ENCODE data around the gene C12orf54. TPM values are rescaled to one million over a fixed set of nuclear protein-coding genes. Genes with fewer than 3 reads are reported as not detected.
A peak's percentile ranks its signal among the peaks of the same experiment; 100 is the strongest.

Gene C12orf54
- total and polyA plus RNA-seq, 10 of the 15 experiments (the other 5 are each of a cell fraction or from before 2014, with no cell fraction given), result 0.79 to 7.8 (median 4.2) TPM

DNA sequence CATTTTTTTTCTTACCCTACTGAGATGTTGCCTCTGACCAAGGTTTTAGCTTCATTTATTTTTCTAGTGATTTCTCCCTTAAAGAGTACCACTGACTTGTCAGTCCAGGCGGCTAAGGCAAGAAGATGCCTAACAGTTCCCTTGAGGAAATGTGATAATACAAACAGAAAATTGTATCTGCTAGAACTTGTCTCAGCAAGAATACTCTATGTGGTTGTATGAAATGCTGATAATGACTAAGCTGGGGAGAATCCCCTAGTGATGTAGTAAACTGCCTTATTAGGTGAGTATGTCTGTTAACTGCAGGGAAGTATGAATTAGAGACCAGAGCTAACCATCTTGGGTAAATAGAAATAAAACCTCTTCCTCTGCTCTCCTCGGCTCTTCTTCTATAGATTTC is 6.7 kb downstream of the C12orf54 start (continued):
- TF ChIP-seq ZNF274 (IDR thresholded peaks at IDR 0.05; ENCODE audit: insufficient read depth, insufficient read length) (no peak), ESRRA (IDR thresholded peaks at IDR 0.05; ENCODE audit: low read length) (no peak), GABPA (IDR thresholded peaks at IDR 0.05; ENCODE audit: low read depth) (no peak), CBX3 (IDR thresholded peaks at IDR 0.05; ENCODE audit: borderline replicate concordance, low read depth) (no peak), TCF12 (IDR thresholded peaks at IDR 0.05; ENCODE audit: low read depth, low read length) (no peak), SUPT20H (IDR thresholded peaks at IDR 0.05; ENCODE audit: borderline replicate concordance, control insufficient read depth, low read depth, low read length) (no peak), BRCA1 (IDR thresholded peaks at IDR 0.05; ENCODE audit: low read depth, low read length) (no peak), TAF1 (IDR thresholded peaks at IDR 0.05; ENCODE audit: borderline replicate concordance, low read depth, low read length) (no peak), MTA3 (IDR thresholded peaks at IDR 0.05; ENCODE audit: borderline replicate concordance, low read length) (no peak), NFIC (IDR thresholded peaks at IDR 0.05; ENCODE audit: low read depth, low read length) (peak; percentile 79; the same call in 1 of the 2 replicates), SRF (IDR thresholded peaks at IDR 0.05; ENCODE audit: low read depth in 2 of 2, low read length in 2 of 2) (peak in 1 of 2 experiments; percentile 95; a peak in 2 of 4 replicates), FOS (IDR thresholded peaks at IDR 0.05; ENCODE audit: borderline replicate concordance, extremely low read depth, insufficient read length) (no peak), CHD4 (IDR thresholded peaks at IDR 0.05) (no peak), CHD2 (IDR thresholded peaks at IDR 0.05; ENCODE audit: borderline replicate concordance, low read depth, low read length) (peak; percentile 32; the same call in 1 of the 2 replicates), BMI1 (IDR thresholded peaks at IDR 0.05; ENCODE audit: borderline replicate concordance) (peak; percentile 33; the same call in 1 of the 2 replicates), ZNF24 (IDR thresholded peaks at IDR 0.05) (no peak; the same call in 1 of the 2 replicates), ATF7 (IDR thresholded peaks at IDR 0.05; ENCODE audit: low read depth) (peak; percentile 78)
- TF ChIP-seq, protein P1, sequence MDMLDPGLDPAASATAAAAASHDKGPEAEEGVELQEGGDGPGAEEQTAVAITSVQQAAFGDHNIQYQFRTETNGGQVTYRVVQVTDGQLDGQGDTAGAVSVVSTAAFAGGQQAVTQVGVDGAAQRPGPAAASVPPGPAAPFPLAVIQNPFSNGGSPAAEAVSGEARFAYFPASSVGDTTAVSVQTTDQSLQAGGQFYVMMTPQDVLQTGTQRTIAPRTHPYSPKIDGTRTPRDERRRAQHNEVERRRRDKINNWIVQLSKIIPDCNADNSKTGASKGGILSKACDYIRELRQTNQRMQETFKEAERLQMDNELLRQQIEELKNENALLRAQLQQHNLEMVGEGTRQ (IDR thresholded peaks at IDR 0.05; ENCODE audit: borderline replicate concordance, low read depth, low read length), result no peak
- TF ChIP-seq, protein P2, sequence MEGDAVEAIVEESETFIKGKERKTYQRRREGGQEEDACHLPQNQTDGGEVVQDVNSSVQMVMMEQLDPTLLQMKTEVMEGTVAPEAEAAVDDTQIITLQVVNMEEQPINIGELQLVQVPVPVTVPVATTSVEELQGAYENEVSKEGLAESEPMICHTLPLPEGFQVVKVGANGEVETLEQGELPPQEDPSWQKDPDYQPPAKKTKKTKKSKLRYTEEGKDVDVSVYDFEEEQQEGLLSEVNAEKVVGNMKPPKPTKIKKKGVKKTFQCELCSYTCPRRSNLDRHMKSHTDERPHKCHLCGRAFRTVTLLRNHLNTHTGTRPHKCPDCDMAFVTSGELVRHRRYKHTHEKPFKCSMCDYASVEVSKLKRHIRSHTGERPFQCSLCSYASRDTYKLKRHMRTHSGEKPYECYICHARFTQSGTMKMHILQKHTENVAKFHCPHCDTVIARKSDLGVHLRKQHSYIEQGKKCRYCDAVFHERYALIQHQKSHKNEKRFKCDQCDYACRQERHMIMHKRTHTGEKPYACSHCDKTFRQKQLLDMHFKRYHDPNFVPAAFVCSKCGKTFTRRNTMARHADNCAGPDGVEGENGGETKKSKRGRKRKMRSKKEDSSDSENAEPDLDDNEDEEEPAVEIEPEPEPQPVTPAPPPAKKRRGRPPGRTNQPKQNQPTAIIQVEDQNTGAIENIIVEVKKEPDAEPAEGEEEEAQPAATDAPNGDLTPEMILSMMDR (IDR thresholded peaks at IDR 0.05 in 2 of 3, conservative IDR thresholded peaks at IDR 0.05 in 1 of 3; ENCODE audit: control insufficient read depth in 2 of 3, extremely low read depth in 1 of 3, insufficient read depth in 1 of 3, low read depth in 3 of 3, low read length in 3 of 3), result no peak
- TF ChIP-seq, protein P3, sequence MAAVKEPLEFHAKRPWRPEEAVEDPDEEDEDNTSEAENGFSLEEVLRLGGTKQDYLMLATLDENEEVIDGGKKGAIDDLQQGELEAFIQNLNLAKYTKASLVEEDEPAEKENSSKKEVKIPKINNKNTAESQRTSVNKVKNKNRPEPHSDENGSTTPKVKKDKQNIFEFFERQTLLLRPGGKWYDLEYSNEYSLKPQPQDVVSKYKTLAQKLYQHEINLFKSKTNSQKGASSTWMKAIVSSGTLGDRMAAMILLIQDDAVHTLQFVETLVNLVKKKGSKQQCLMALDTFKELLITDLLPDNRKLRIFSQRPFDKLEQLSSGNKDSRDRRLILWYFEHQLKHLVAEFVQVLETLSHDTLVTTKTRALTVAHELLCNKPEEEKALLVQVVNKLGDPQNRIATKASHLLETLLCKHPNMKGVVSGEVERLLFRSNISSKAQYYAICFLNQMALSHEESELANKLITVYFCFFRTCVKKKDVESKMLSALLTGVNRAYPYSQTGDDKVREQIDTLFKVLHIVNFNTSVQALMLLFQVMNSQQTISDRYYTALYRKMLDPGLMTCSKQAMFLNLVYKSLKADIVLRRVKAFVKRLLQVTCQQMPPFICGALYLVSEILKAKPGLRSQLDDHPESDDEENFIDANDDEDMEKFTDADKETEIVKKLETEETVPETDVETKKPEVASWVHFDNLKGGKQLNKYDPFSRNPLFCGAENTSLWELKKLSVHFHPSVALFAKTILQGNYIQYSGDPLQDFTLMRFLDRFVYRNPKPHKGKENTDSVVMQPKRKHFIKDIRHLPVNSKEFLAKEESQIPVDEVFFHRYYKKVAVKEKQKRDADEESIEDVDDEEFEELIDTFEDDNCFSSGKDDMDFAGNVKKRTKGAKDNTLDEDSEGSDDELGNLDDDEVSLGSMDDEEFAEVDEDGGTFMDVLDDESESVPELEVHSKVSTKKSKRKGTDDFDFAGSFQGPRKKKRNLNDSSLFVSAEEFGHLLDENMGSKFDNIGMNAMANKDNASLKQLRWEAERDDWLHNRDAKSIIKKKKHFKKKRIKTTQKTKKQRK (IDR thresholded peaks at IDR 0.05; ENCODE audit: low read depth, low read length), result no peak
- TF ChIP-seq, protein P4, sequence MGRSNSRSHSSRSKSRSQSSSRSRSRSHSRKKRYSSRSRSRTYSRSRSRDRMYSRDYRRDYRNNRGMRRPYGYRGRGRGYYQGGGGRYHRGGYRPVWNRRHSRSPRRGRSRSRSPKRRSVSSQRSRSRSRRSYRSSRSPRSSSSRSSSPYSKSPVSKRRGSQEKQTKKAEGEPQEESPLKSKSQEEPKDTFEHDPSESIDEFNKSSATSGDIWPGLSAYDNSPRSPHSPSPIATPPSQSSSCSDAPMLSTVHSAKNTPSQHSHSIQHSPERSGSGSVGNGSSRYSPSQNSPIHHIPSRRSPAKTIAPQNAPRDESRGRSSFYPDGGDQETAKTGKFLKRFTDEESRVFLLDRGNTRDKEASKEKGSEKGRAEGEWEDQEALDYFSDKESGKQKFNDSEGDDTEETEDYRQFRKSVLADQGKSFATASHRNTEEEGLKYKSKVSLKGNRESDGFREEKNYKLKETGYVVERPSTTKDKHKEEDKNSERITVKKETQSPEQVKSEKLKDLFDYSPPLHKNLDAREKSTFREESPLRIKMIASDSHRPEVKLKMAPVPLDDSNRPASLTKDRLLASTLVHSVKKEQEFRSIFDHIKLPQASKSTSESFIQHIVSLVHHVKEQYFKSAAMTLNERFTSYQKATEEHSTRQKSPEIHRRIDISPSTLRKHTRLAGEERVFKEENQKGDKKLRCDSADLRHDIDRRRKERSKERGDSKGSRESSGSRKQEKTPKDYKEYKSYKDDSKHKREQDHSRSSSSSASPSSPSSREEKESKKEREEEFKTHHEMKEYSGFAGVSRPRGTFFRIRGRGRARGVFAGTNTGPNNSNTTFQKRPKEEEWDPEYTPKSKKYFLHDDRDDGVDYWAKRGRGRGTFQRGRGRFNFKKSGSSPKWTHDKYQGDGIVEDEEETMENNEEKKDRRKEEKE (IDR thresholded peaks at IDR 0.05), result no peak
